IMR-90 (cell line): ENCODE measurements around the gene TSSK2. TPM values are rescaled to one million over a fixed set of nuclear protein-coding genes. Genes with fewer than 3 reads are reported as not detected.

ENCODE experiments used
- ATAC-seq: fragments of 200-7000 bp; cut with Tn5 transposase; 2 replicates; pipeline ENCODE4 v1.9.1; 2020; ENCODE audit warnings: low read depth, mild to moderate bottlenecking, moderate library complexity
- BruUV-seq: library from RNA; stranded (reverse); fragments of 400-500 nt; replicated peaks from 2 replicates; lab custom pipeline; 2021; lab: Mats Ljungman, UMichigan
- CTCF ChIA-PET: fragments of 300-600 bp; formaldehyde crosslinking; extraction: SDS; loops from one replicate; lab custom pipeline; 2021; ENCODE audit warnings: antibody characterized with exemption; lab: Yijun Ruan, JAX
- POLR2A ChIA-PET: fragments of 300-600 bp; sonication (Branson Sonifier 250); formaldehyde crosslinking; loops from one replicate; lab custom pipeline; 2022; ENCODE audit warnings: antibody characterized with exemption; ENCODE audit not compliant: unreplicated experiment; lab: Charles Lee
- DNase-seq: peaks from one replicate; pipeline ENCODE4 v3.0.0; 2013
- H2AFZ ChIP-seq: replicated peaks from 2 replicates; pipeline ENCODE3; 2013; ENCODE audit warnings: low read length, mild to moderate bottlenecking; ENCODE audit not compliant: poor library complexity
- H2AK5ac ChIP-seq: 2 replicates; pipeline ENCODE4 v1.6.1; 2013; ENCODE audit warnings: low read depth, low read length, inconsistent platforms
- H2AK9ac ChIP-seq: replicated peaks from 2 replicates; pipeline ENCODE3; 2013; ENCODE audit warnings: mild to moderate bottlenecking, low read depth, low read length, moderate library complexity; ENCODE audit not compliant: poor library complexity
- H2BK120ac ChIP-seq: 2 replicates; pipeline ENCODE4 v1.6.1; 2013; ENCODE audit warnings: low read depth, low read length, inconsistent platforms
- H2BK15ac ChIP-seq: 3 replicates; pipeline ENCODE4 v1.6.1; 2013; ENCODE audit warnings: low read depth, low read length, inconsistent platforms
- H2BK20ac ChIP-seq: 2 replicates; pipeline ENCODE4 v1.6.1; 2013; ENCODE audit warnings: low read depth, mild to moderate bottlenecking, inconsistent platforms, low read length, moderate library complexity
- H2BK5ac ChIP-seq: 2 replicates; pipeline ENCODE4 v1.6.1; 2013; ENCODE audit warnings: mild to moderate bottlenecking, low read depth, low read length, inconsistent platforms; ENCODE audit not compliant: poor library complexity, severe bottlenecking
- H3K14ac ChIP-seq: replicated peaks from 2 replicates; pipeline ENCODE4 v1.6.1; 2013; ENCODE audit warnings: low read depth, low read length, inconsistent platforms
- H3K18ac ChIP-seq: 2 replicates; pipeline ENCODE4 v1.6.1; 2013; ENCODE audit warnings: low read depth, low read length, control low read depth
- H3K23ac ChIP-seq: 2 replicates; pipeline ENCODE4 v1.6.1; 2013; ENCODE audit warnings: low read depth, low read length, inconsistent platforms
- H3K27ac ChIP-seq: 2 replicates; pipeline ENCODE4 v1.5.1; 2013; ENCODE audit warnings: mild to moderate bottlenecking, control low read depth, low read length; ENCODE audit not compliant: insufficient read depth
- H3K27me3 ChIP-seq: 2 replicates; pipeline ENCODE4 v1.6.1; 2013; ENCODE audit warnings: low read length; ENCODE audit not compliant: control insufficient read depth, insufficient read depth
- H3K36me3 ChIP-seq: 2 replicates; pipeline ENCODE4 v1.6.1; 2013; ENCODE audit warnings: low read length, mixed read lengths; ENCODE audit not compliant: control insufficient read depth, insufficient read depth
- H3K4ac ChIP-seq: 2 replicates; pipeline ENCODE4 v1.6.1; 2013; ENCODE audit warnings: low read depth, low read length, inconsistent platforms
- H3K4me1 ChIP-seq: 2 replicates; pipeline ENCODE4 v1.6.1; 2013; ENCODE audit warnings: low read length, mixed read lengths; ENCODE audit not compliant: control insufficient read depth, insufficient read depth
- H3K4me2 ChIP-seq: 2 replicates; pipeline ENCODE4 v1.6.1; 2013; ENCODE audit warnings: low read depth, mild to moderate bottlenecking, control low read depth, low read length, moderate library complexity
- H3K4me3 ChIP-seq: 2 replicates; pipeline ENCODE4 v1.5.1; 2013; ENCODE audit warnings: low read depth, mild to moderate bottlenecking, control low read depth, low read length, moderate library complexity; ENCODE audit not compliant: insufficient read depth
- H3K56ac ChIP-seq: 2 replicates; pipeline ENCODE4 v1.6.1; 2013; ENCODE audit warnings: low read length, inconsistent platforms; ENCODE audit not compliant: insufficient read depth; ENCODE audit errors: extremely low read depth
- H3K79me1 ChIP-seq, 2 experiments: 2 replicates each; pipeline ENCODE4 v1.6.1; 2013; ENCODE audit warnings: low read length in 2 of 2, inconsistent platforms in 1 of 2, low read depth in 1 of 2
- H3K9ac ChIP-seq: 2 replicates; pipeline ENCODE4 v1.6.1; 2013; ENCODE audit warnings: low read depth, low read length, control low read depth
- H3K9me1 ChIP-seq: 2 replicates; pipeline ENCODE4 v1.6.1; 2013; ENCODE audit warnings: low read length, inconsistent platforms; ENCODE audit not compliant: insufficient read depth
- H3K9me3 ChIP-seq: 2 replicates; pipeline ENCODE4 v1.6.1; 2013; ENCODE audit warnings: low read length; ENCODE audit not compliant: control insufficient read depth, insufficient read depth
- H4K20me1 ChIP-seq: 2 replicates; pipeline ENCODE4 v1.6.1; 2013; ENCODE audit warnings: low read length, inconsistent platforms; ENCODE audit not compliant: insufficient read depth
- H4K5ac ChIP-seq: 2 replicates; pipeline ENCODE4 v1.6.1; 2013; ENCODE audit warnings: mild to moderate bottlenecking, low read depth, low read length, control low read depth
- H4K8ac ChIP-seq, 2 experiments: 2 replicates each; pipeline ENCODE4 v1.6.1; 2013; ENCODE audit warnings: low read depth in 2 of 2, low read length in 2 of 2, control low read depth in 1 of 2, inconsistent platforms in 1 of 2
- H4K91ac ChIP-seq: 2 replicates; pipeline ENCODE4 v1.6.1; 2013; ENCODE audit warnings: low read depth, low read length, inconsistent platforms; ENCODE audit not compliant: insufficient read depth
- SMC3 ChIP-seq: fragments of 150-350 bp; IDR thresholded peaks from 2 replicates; pipeline ENCODE4 v1.6.1; 2016; ENCODE audit warnings: low read depth, mild to moderate bottlenecking, antibody characterized with exemption, low read length, moderate library complexity
- WGBS, 2 experiments: methylation state at CpG; one replicate each; pipeline versions ENCODE4 v1.1.5 to v1.1.7; 2013; ENCODE audit warnings: missing lambda C conversion rate in 2 of 2; ENCODE audit not compliant: insufficient read length in 1 of 2; ENCODE audit errors: extremely low coverage in 2 of 2; 5-methylcytosine and 5-hydroxymethylcytosine counted together
- dilution Hi-C: fragments of 300-500 bp; cut with HindIII; formaldehyde crosslinking; loops from one replicate; pipeline ENCODE4 v1.14.3; 2018; ENCODE audit warnings: low sequenced_read_pairs; ENCODE audit not compliant: unreplicated experiment
- in situ Hi-C: fragments of 300-500 bp; cut with MboI; formaldehyde crosslinking; loops from 3 replicates; pipeline ENCODE4 v1.14.3; 2019; ENCODE audit warnings: low sequenced_read_pairs, inconsistent platforms, mixed read lengths
- intact Hi-C: fragments of 100-400 bp; cut with micrococcal nuclease; formaldehyde crosslinking; loops from 2 replicates; pipeline ENCODE4 v1.10.0; 2022
- polyA plus RNA-seq, 3 experiments: library from polyadenylated mRNA; depleted of rRNA; stranded (reverse); fragments of >200 nt; gene quantifications; 2 replicates each; pipeline ENCODE4 v1.2.3, GENCODE V29; 2012; ENCODE audit warnings: low replicate concordance in 1 of 3
- total RNA-seq: library from RNA; depleted of rRNA; stranded (reverse); fragments of >200 nt; gene quantifications from 2 replicates; pipeline ENCODE4 v1.2.3, GENCODE V29; 2012

TSSK2 gene
- total and polyA plus RNA-seq, 2 of the 4 experiments (the other 2 are of a cell fraction) = not detected

GRCh38 chr22:19126309-19127273, 4.5 kb upstream of the TSSK2 start:
- Histone ChIP-seq H4K5ac (no peak overlapping the region), H3K14ac (no peak overlapping the region), H3K79me1 (peaks cover 0 to 2% of the 10 kb centered on the region in 2 experiments; a peak in 1 of 4 replicates), H3K9me3 (no peaks in the 10 kb centered on the region), H2AFZ (no peak overlapping the region), H3K4me1 (peaks cover 4% of the 10 kb centered on the region), H2AK9ac (peak overlapping the region; percentile 42), H2BK15ac (no peak overlapping the region), H2BK20ac (no peak overlapping the region), H2AK5ac (no peak overlapping the region), H3K4me3 (no peak overlapping the region), H2BK120ac (no peak overlapping the region), H3K36me3 (peaks cover 3% of the 10 kb centered on the region; the same call in 1 of the 2 replicates), H2BK5ac (no peak overlapping the region), H3K18ac (no peak overlapping the region), H4K8ac (no peak overlapping the region), H3K9me1 (peaks cover 3% of the 10 kb centered on the region; the same call in 1 of the 2 replicates), H3K27me3 (no peaks in the 10 kb centered on the region), H3K4me2 (no peak overlapping the region), H4K20me1 (peaks cover 3% of the 10 kb centered on the region), H3K4ac (no peak overlapping the region), H3K23ac (no peak overlapping the region), H3K9ac (no peak overlapping the region), H3K56ac (no peak overlapping the region), H4K91ac (no peak overlapping the region), H3K27ac (no peak overlapping the region)
- BruUV-seq = no TSS peak
- 82% methylated on average over 10 of the region's 19 CpGs; no CpG with 5 or more reads in 1 of the 2 experiments for WGBS, 2 experiments
- no peak for DNase-seq
- CTCF ChIA-PET = no interaction called here
- dilution Hi-C loops = no loop called here
- no peak for TF ChIP-seq SMC3
- intact Hi-C loops = no loop called here
- in situ Hi-C loops = no loop called here
- no peak for ATAC-seq
- POLR2A ChIA-PET = no interaction called here
